Hematopoietic multipotent progenitor cell treated with erythropoietin and hydrocortisone succinate and interleukin-3 and kit ligand, for 15 days (in vitro differentiated cells): Measurements from ENCODE around the gene OR52E1.
"Not testable (repeated sequence)": the region's sequence is repeated elsewhere in the genome, so short reads cannot be mapped to it uniquely, and the experiment has no call there.

Experiments used
- DNase-seq: peaks from one replicate; pipeline ENCODE4 v3.0.0-alpha.2; 2015; ENCODE audit warnings: low spot score

The OR52E1 gene

GRCh38 chr11:5069272-5069671, at the start of gene OR52E1:
Gene OR52E1, plus strand, starts transcription at chr11:5069572.
- DNase-seq = no peak

DNA sequence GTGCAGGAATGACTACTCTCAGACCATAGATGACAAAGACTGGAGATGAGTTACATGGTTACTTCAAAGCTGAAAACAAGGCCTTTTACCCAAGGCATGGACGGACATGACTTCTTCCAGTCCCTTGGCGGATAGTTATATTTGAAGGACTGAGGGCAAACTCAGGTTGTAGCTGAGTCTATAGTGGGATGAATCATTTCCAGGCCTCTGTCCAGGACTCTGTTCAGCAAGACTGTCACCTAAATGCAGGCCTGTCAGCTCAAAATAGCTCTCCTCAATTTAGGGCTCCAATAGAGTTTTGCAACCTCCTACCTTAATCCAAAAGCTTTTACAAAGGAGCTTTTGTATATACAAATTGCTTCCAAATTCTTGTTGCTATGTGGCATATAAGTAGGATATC, 47.4 kb upstream of the OR52E1 start:
- no peak for DNase-seq

DNA sequence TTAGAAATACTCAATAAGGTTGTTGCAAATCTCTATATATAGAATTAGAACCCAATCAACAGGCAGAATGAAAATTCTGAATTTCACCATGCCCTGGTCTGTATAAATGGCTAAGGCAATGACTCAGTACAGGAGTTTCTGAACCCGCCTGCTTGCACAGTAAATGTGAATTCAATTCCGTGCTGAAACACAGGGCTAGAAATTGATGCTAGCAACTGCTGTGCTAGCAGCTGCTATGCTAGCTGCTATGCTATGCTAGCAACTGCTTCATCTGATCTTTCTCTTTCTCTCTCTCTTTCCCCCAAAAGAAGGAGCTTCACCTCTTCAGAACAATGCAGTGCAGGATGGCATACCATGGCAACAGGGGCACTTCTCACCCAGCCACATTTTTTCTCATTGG, 32.7 kb upstream of the OR52E1 start:
- no peak for DNase-seq

DNA sequence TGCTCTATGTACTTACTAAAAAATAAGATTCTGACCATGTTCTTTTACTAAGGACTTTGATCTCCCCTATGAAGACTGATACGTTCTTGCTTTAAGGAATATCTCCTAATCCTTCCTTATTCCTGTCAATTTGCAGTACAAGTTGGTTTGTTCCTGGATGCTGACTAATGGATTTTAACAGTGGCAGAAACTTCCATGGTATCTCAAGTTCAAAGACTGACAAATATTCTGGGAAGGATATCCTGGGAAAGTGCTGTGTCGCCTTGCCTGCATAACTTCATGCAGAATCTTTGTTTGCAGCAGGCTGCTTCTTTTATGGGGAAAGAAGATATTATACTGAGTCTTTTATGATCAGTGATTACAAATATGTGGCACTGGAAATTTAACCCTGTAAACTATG, 31.4 kb upstream of the OR52E1 start:
- no peak for DNase-seq

DNA sequence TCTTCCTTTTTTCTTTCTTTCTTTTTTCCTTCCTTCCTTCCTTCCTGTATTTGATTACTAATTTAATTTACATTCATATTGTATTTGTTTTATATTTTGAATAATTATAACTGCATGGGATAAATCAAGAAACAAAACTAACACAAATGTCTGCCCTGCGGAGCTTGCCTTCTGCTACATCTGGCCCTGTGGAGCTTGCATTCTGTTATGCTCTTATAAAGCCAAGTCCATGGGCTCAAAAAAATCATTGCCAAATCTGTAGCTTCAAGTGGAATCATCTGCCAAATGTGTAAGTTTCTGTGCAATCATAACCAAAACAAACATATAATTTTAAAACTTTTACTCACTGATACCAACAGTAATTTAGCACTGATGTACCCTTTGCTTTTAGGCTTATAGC, 31.0 kb upstream of the OR52E1 start:
- no peak for DNase-seq

DNA sequence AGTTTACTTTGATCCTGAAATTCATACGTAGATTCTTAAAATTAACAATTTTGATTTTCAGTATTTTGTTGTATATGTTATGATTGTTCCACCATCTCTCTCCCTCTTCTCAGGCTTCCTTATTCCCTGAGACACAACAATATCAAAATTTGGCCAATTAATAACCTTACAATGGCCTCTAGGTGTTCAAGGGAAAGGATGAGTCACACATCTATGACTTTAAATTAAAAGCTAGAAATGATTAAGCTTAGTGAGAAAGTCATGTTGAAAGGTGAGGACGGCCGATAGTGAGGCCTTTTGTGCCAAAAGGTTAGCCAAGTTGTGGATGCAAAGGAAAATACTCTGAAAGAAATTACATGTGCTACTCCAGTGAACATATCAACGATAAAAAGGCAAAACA, 28.5 kb upstream of the OR52E1 start:
- no peak for DNase-seq

DNA sequence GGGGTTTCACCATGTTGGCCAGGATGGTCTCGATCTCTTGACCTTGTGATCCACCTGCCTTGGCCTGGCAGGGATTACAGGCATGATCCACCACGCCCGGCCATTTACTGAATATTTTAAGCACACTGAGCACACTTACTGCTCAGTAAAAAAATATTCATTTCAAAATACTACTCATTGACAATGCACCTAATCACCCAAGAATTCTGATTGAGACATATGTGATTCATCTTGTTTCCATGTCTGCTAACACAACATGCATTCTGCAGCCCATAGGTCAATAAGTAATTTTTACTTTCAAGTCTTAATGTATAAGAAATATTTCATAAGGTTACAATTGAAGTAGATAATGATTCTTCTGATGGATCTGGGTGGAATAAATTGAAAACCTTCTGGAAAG, 27.3 kb upstream of the OR52E1 start:
- no peak for DNase-seq

GRCh38 chr11:5043380-5043779, 26.0 kb upstream of the OR52E1 start:
- DNase-seq = no peak

DNA sequence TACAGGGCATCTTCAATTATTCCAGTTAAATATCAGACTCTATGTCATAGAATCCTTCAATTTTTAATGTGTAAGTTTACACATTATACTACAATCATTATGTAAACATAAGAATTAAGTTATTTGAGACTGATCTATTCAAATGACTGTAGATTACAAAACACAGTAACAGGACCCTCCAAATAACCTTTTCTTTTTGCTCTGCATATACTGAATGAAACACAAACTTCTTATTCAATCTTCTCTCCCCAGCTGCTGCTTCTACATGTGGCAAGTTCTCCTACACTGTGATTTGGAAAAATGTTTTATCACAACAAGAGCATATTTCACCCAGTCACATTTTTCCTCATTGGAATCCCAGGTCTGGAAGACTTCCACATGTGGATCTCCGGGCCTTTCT, 23.1 kb upstream of the OR52E1 start, which contains the start of gene OR52J3:
TSS of gene OR52J3 (plus strand) at position 301 of the 400 bp plus-strand sequence. CDS start at position 301, 0 bp downstream.
- DNase-seq = no peak

DNA sequence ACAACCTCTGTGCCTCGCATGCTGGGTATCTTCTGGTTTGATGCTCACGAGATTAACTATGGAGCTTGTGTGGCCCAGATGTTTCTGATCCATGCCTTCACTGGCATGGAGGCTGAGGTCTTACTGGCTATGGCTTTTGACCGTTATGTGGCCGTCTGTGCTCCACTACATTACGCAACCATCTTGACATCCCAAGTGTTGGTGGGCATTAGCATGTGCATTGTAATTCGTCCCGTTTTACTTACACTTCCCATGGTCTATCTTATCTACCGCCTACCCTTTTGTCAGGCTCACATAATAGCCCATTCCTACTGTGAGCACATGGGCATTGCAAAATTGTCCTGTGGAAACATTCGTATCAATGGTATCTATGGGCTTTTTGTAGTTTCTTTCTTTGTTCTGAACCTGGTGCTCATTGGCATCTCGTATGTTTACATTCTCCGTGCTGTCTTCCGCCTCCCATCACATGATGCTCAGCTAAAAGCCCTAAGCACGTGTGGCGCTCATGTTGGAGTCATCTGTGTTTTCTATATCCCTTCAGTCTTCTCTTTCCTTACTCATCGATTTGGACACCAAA, 22.5 kb upstream of the OR52E1 start:
- no peak for DNase-seq

DNA sequence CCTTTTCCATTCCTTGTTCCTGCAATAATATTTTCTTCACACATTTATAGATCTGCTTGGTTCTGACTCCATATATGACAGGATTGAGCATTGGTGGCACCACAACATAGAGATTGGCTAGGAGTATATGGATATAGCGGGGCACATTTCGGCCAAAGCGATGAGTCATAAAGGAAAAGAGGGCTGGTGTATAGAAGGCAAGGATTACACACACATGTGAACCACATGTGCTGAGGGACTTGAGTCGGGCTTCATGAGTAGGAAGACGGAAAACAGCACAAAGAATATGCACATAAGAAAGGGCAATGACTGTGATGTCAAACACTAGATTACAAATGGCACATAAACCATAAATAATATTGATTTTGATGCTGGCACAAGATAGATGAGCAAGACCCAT, 10.7 kb upstream of the OR52E1 start:
- DNase-seq = not testable (repeated sequence)

GRCh38 chr11:5059391-5059790, 10.0 kb upstream of the OR52E1 start, which contains the start of gene OR52E2:
Gene OR52E2, minus strand, starts transcription at chr11:5059627. Its CDS starts 0 bp downstream, at chr11:5059627.
- no peak for DNase-seq

DNA sequence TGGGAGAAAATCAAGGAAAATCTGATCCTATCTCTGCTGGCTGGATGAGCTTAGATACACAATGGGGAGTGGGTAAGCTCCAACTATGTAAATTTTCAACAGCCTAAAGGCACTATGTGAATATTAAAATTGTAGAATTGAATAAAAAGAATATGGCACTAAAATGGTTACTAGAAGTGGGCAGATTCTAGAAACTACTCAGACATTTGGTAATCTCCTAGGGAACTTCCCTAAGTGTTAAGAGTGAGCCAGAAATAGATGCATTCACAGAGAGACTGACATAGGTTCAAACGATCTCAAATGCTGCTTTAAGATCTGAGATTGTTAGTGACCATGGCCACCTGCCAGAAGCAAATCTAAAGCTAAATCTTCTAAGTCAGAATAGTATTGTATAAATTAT, 4.3 kb upstream of the OR52E1 start:
- no peak for DNase-seq

- DNase-seq = no peak
Observed at GRCh38 chr11:5071799-5072198, 2.4 kb downstream of the OR52E1 start.

DNA sequence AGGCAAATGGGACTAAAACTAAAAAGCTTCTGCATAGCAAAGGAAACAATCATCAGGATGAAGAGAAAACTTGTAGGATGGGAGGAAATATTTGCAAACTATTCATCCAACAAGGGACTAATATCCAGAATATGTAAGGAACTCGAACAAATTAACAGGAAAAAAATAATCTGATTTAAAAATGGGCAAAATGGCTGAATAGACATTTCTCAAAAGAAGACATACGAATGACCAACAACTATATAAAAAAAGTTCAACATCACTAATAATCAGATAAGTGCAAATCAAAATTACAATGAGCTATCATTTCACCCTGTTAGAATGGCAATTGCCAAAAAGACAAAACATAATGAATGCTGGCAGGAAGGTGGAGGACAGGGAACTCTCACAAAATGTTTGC, 12.0 kb downstream of the OR52E1 start:
- no peak for DNase-seq

GRCh38 chr11:5083602-5084001, 14.2 kb downstream of the OR52E1 start:
- no peak for DNase-seq

GRCh38 chr11:5088556-5088955, 19.2 kb downstream of the OR52E1 start:
- DNase-seq = no peak

- DNase-seq = no peak
Observed at GRCh38 chr11:5090668-5091067, 21.3 kb downstream of the OR52E1 start.

DNA sequence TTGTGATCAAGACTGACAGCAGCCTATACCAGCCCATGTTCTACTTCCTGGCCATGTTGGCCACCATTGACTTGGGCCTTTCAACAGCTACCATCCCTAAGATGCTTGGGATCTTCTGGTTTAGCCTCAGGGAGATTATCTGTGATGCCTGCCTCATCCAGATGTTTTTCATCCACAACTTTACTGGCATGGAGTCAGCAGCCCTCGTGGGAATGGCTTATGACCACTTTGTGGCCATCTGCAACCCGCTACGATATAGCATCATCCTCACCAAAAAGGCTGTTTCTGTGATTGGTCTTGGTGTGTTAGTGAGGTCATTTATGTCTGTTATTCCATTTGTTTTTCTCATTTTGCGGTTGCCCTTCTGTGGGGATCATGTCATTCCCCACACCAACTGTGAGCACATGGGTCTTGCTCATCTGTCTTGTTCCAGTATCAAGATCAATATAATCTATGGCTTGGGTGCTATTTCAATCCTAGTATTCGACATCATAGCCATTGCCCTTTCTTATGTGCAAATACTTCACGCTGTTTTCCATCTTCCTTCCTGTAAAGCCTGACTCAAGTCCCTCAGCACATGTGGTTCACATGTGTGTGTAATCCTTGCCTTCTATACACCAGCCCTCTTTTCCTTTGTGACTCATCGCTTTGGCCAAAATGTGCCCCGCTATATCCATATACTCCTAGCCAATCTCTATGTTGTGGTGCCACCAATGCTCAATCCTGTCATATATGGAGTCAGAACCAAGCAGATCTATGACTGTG, 23.6 kb downstream of the OR52E1 start:
- no peak for DNase-seq

DNA sequence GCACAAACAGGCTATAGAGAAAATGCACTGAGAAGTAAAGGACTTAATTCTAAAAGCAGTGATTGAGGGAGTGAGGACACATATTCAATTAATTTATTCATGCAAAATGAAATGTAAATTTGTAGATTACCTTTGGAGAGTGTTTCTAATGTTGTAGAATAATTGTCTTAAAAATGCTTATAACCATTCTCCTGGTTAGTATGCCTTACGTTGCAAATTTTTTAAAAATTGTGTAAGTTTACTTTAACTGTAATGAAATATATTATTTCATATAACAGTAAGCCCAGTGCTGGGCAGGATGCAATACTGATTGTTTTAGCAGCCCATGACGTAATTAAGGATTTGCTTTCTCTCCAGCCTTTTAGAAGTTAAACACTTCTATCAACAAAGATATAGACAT, 26.6 kb downstream of the OR52E1 start:
- no peak for DNase-seq

DNA sequence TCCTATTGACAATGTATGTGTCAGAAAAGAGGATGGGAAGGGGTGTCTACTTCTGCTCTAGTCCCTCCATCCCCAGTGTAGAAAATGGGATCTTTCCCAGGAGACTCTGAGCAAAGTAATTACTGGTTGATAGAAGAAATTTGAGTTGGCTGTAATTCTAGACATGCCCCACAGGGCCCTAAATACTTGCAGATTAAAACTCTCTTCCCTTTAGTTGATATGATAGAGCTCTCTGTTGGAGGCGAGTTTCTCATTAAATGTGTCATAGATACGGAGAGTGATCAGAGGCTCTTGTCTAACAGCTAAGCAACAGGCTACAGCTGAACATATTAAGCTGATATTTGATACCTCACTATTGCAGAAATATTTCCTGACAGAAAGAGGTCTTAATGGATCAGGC, 32.9 kb downstream of the OR52E1 start:
- no peak for DNase-seq

GRCh38 chr11:5103066-5103465, 33.7 kb downstream of the OR52E1 start:
- no peak for DNase-seq

DNA sequence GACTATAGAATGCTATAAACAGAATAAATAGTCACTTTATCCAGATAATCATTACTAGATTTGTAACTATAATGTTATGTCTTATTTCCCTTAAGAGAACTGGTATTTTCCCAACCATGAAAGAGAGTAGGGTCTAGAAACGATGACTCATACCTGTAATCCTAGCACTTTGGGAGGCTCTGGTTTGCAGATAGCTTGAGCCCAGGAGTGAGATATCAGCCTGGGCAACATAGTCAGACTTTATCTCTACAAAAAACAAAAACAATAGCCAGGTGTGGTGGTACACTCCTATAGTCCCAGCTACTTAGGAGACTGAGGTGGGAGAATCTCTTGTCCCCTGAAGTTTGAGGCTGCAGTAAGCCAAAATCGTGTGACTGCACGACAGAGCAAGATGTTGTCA, 37.9 kb downstream of the OR52E1 start:
- no peak for DNase-seq

DNA sequence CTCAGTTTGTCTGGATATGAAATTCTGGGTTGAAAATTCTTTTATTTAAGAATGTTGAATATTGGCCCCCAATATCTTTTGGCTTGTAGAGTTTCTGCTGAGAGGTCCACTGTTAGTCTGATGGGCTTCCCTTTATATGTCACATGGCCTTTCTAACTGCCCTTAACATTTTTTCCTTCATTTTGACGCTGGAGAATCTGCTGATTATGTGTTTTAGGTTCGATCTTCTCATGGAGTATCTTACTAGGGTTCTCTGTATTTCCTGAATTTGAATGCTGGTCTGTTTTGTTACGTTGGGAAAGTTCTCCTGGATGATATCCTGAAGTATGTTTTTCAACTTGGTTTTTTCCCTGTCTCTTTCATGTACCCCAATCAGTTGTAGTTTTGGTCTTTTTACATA, 46.0 kb downstream of the OR52E1 start:
- DNase-seq = no peak
